ENCODE measurements around the gene SIN3A. TPM values are rescaled to one million over a fixed set of nuclear protein-coding genes. Genes with fewer than 3 reads are reported as not detected.
"Not testable (repeated sequence)": the region's sequence is repeated elsewhere in the genome, so short reads cannot be mapped to it uniquely, and the experiment has no call there.

SIN3A gene
- total and polyA plus RNA-seq, 8 donors: 6.8 to 33.4 (median 21.6) TPM

- intact Hi-C loops (cut with DNase I): no loop called here
- Histone ChIP-seq H3K27ac (peak overlapping the region; percentile 53 to 66 (median 58)), H3K36me3 (no peaks in the 10 kb centered on the region), H3K4me1 (peaks cover 0 to 7% (median 0%) of the 10 kb centered on the region in 3 donors), H3K4me3 (peak overlapping the region; percentile 79 to 99 (median 88)), H3K9me3 (no peaks in the 10 kb centered on the region), H3K27me3 (no peaks in the 10 kb centered on the region)
- FAIRE-seq (no peak), ATAC-seq (peak; percentile 76 to 87 (median 84)), DNase-seq (peak; percentile 67 to 92 (median 74))
- 0 to 1% methylated on average over 65 of the region's 65 CpGs for WGBS, 2 donors
- no peak for TF ChIP-seq CTCF (IDR thresholded peaks at IDR 0.05)
Observed at GRCh38 chr15:75347222-75348033, 104.1 kb downstream of the SIN3A start.

- peak; percentile 4 to 11 (median 4) for ATAC-seq
- intact Hi-C loops (cut with DNase I): no loop called here
- Histone ChIP-seq H3K36me3 (no peaks in the 10 kb centered on the region), H3K27me3 (no peaks in the 10 kb centered on the region), H3K9me3 (no peaks in the 10 kb centered on the region), H3K4me3 (peak within 1 kb of the TSS; percentile 79 to 99 (median 88)), H3K4me1 (peaks cover 0 to 7% (median 0%) of the 10 kb centered on the region in 3 donors), H3K27ac (peak within 1 kb of the TSS; percentile 53 to 66 (median 58))
- WGBS, 2 donors: 25 to 32% methylated on average over 20 of the region's 20 CpGs
- DNase-seq: no peak
- TF ChIP-seq CTCF (IDR thresholded peaks at IDR 0.05): no peak
- FAIRE-seq: no peak
Observed at GRCh38 chr15:75346796-75347221, 104.7 kb downstream of the SIN3A start, which contains the start of gene NEIL1. Gene NEIL1, plus strand, starts transcription at chr15:75347039. Its CDS starts 1,867 bp downstream, at chr15:75348906.

- intact Hi-C loops (cut with DNase I); ATAC-seq; DNase-seq; H3K9me3 ChIP-seq; FAIRE-seq; H3K4me3 ChIP-seq; H3K27ac ChIP-seq; H3K4me1 ChIP-seq; H3K36me3 ChIP-seq; H3K27me3 ChIP-seq: not testable (repeated sequence)
- 55 to 56% methylated on average over 8 of the region's 8 CpGs for WGBS, 2 donors
Observed at GRCh38 chr15:75343953-75344352, 107.5 kb downstream of the SIN3A start.

- FAIRE-seq (no peak), ATAC-seq (no peak), DNase-seq (no peak)
- H3K36me3 ChIP-seq: no peaks in the 10 kb centered on the region
- intact Hi-C loops (cut with DNase I): no loop called here
- 81 to 83% methylated on average over 6 of the region's 6 CpGs for WGBS, 2 donors
- no peaks in the 10 kb centered on the region for H3K4me1 ChIP-seq
- no peaks in the 10 kb centered on the region for H3K27me3 ChIP-seq
- no peak overlapping the region for H3K27ac ChIP-seq
- H3K9me3 ChIP-seq: no peaks in the 10 kb centered on the region
- H3K4me3 ChIP-seq: no peak overlapping the region
- no peak for TF ChIP-seq CTCF (IDR thresholded peaks at IDR 0.05)
Observed at GRCh38 chr15:75342221-75342620, 109.3 kb downstream of the SIN3A start.

GRCh38 chr15:75339531-75340240, 111.8 kb downstream of the SIN3A start:
- Histone ChIP-seq H3K4me1 (peaks cover 0 to 6% (median 5%) of the 10 kb centered on the region in 3 donors), H3K4me3 (no peak overlapping the region), H3K9me3 (no peaks in the 10 kb centered on the region), H3K27ac (no peak overlapping the region), H3K36me3 (no peaks in the 10 kb centered on the region), H3K27me3 (no peaks in the 10 kb centered on the region)
- no peak for FAIRE-seq
- DNase-seq: peak in 1 of 6 donors; percentile 7
- no peak for ATAC-seq
- 91 to 94% methylated on average over 13 of the region's 13 CpGs for WGBS, 2 donors
- intact Hi-C loops (cut with DNase I): no loop called here
- TF ChIP-seq CTCF (IDR thresholded peaks at IDR 0.05): no peak
